GM12878 (cell line): Measurements from ENCODE around the gene LSMEM2. TPM values are rescaled to one million over a fixed set of nuclear protein-coding genes. Genes with fewer than 3 reads are reported as not detected.

Source experiments
- ATF2 ChIP-seq: IDR thresholded peaks from 2 replicates; pipeline ENCODE4 v1.6.1; 2012; ENCODE audit warnings: low read length, inconsistent platforms
- BCL3 ChIP-seq: IDR thresholded peaks from 2 replicates; pipeline ENCODE4 v1.6.1; 2011; ENCODE audit warnings: borderline replicate concordance, low read depth, mild to moderate bottlenecking, moderate library complexity, low read length; ENCODE audit not compliant: insufficient read depth, poor library complexity, severe bottlenecking
- BRCA1 ChIP-seq: IDR thresholded peaks from 2 replicates; pipeline ENCODE4 v1.6.1; 2011; ENCODE audit warnings: low read depth, low read length, improper control_type of control experiment
- GATAD2B ChIP-seq: fragments of 450-650 bp; conservative IDR thresholded peaks from 2 replicates; pipeline ENCODE4 v1.6.1; 2017; ENCODE audit warnings: low read depth, mild to moderate bottlenecking, moderate library complexity
- HCFC1 ChIP-seq: fragments of 150-350 bp; IDR thresholded peaks from 2 replicates; pipeline ENCODE4 v1.6.1; 2014; ENCODE audit warnings: low read length
- HDGF ChIP-seq: fragments of 450-650 bp; IDR thresholded peaks from 2 replicates; pipeline ENCODE4 v1.6.1; 2016; ENCODE audit warnings: antibody characterized with exemption
- NRF1 ChIP-seq: conservative IDR thresholded peaks from 2 replicates; pipeline ENCODE4 v1.6.1; 2011; ENCODE audit warnings: mild to moderate bottlenecking, low read depth, low read length, improper control_type of control experiment
- PAX8 ChIP-seq: fragments of 450-650 bp; IDR thresholded peaks from 2 replicates; pipeline ENCODE4 v1.6.1; 2017; ENCODE audit warnings: mild to moderate bottlenecking, moderate library complexity
- RBBP5 ChIP-seq: fragments of 200-600 bp; sonication (generic); conservative IDR thresholded peaks from 2 replicates; pipeline ENCODE4 v1.6.1; 2016
- SMAD5 ChIP-seq: IDR thresholded peaks from 2 replicates; pipeline ENCODE4 v1.6.1; 2016; ENCODE audit warnings: antibody characterized with exemption, low read depth
- SMARCA5 ChIP-seq: fragments of 450-650 bp; IDR thresholded peaks from 2 replicates; pipeline ENCODE4 v1.6.1; 2017; ENCODE audit warnings: mild to moderate bottlenecking
- YY1 ChIP-seq: IDR thresholded peaks from 2 replicates; pipeline ENCODE4 v1.6.1; 2011; ENCODE audit warnings: low read depth, mild to moderate bottlenecking, low read length
- ZBED1 ChIP-seq: IDR thresholded peaks from 2 replicates; pipeline ENCODE4 v1.6.1; 2016; ENCODE audit warnings: borderline replicate concordance
- ZBTB33 ChIP-seq: fragments of 450-650 bp; IDR thresholded peaks from 2 replicates; pipeline ENCODE4 v1.6.1; 2017; ENCODE audit warnings: mild to moderate bottlenecking
- ZNF24 ChIP-seq: fragments of 450-650 bp; IDR thresholded peaks from 2 replicates; pipeline ENCODE4 v1.6.1; 2017; ENCODE audit warnings: antibody characterized with exemption, mild to moderate bottlenecking
- ZNF592 ChIP-seq: fragments of 450-650 bp; IDR thresholded peaks from 2 replicates; pipeline ENCODE4 v1.6.1; 2017; ENCODE audit warnings: mild to moderate bottlenecking, moderate library complexity
- ZNF687 ChIP-seq: fragments of 450-650 bp; IDR thresholded peaks from 2 replicates; pipeline ENCODE4 v1.6.1; 2017; ENCODE audit warnings: mild to moderate bottlenecking, moderate library complexity
- polyA plus RNA-seq, 11 experiments: library from polyadenylated mRNA; depleted of rRNA in 4 of 11; unstranded in 6 of 11; stranded (reverse) in 5 of 11; fragments of >200 nt; fragmentation: Nextera tagmentation in 4 of 11; fragmentation: Illumina TruSeq in 1 of 11; extraction: Ambion mirVana in 4 of 11; extraction: Trizol in 1 of 11; gene quantifications; 1 replicate in 1 of 11; 2 replicates in 10 of 11; pipeline versions ENCODE4 v1.2.1 to v1.2.3, GENCODE V29; 2011 to 2016; ENCODE audit warnings: inconsistent platforms in 2 of 11, missing spikeins in 2 of 11, low read depth in 1 of 11
- total RNA-seq, 4 experiments: library from RNA; depleted of rRNA in 3 of 4; stranded (reverse); fragments of >200 nt in 3 of 4; fragmentation: Illumina TruSeq in 1 of 4; extraction: Trizol in 1 of 4; gene quantifications; 2 replicates each; pipeline versions ENCODE4 v1.2.1 to v1.2.3, GENCODE V29; 2013 to 2021

LSMEM2 gene
- total and polyA plus RNA-seq, 10 of the 15 experiments (the other 5 are each of a cell fraction or from before 2014, with no cell fraction given): 0.17 TPM; not detected in 9

GRCh38 chr3:50245831-50246516, 32.9 kb upstream of the LSMEM2 start (continued):
- TF ChIP-seq HDGF (no peak), YY1 (peak; percentile 87), NRF1 (no peak), BCL3 (no peak), BRCA1 (no peak), SMAD5 (no peak), SMARCA5 (peak; percentile 75), PAX8 (no peak), RBBP5 (no peak), ZBTB33 (no peak), ZNF592 (no peak), ATF2 (no peak), ZNF24 (no peak), ZBED1 (no peak), ZNF687 (no peak), GATAD2B (peak; percentile 69; the same call in 1 of the 2 replicates), HCFC1 (no peak; the same call in none of the 2 replicates)
